Fibroblast of mammary gland (primary cell): ENCODE data around the gene CACNA2D3.

Source experiments
- DNase-seq: peaks from one replicate; pipeline ENCODE4 v3.0.0-alpha.2; 2010; ENCODE audit warnings: low read depth
- H3K4me3 ChIP-seq: 2 replicates; pipeline ENCODE4 v1.5.1; 2011; ENCODE audit warnings: low read depth, mild to moderate bottlenecking, low read length, moderate library complexity; ENCODE audit not compliant: control insufficient read depth
- TF ChIP-seq, protein P1 (sequence below): conservative IDR thresholded peaks from 2 replicates; pipeline ENCODE4 v1.5.1; 2011; ENCODE audit warnings: low read depth, low read length, inconsistent platforms; ENCODE audit not compliant: control insufficient read depth, insufficient read depth

The CACNA2D3 gene

DNA sequence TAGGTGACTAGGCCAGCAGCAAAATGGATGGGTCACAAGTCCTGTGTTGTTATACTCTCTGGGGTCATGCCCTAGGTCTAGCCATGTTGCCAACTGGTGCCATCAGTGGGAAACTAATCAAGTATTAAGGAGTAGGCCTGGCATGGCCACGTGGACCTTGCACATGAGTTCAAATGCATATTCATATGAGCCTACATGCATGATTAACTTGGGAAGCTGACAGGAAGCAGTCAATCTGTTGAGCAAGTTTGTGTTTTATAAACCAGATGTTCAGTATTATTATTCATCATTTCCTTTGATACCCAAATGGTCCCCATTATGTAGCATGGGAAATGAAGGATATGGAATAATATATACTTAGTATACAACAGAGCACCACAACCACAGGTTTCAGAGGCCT, 710.5 kb downstream of the CACNA2D3 start:
- TF ChIP-seq, protein P1, sequence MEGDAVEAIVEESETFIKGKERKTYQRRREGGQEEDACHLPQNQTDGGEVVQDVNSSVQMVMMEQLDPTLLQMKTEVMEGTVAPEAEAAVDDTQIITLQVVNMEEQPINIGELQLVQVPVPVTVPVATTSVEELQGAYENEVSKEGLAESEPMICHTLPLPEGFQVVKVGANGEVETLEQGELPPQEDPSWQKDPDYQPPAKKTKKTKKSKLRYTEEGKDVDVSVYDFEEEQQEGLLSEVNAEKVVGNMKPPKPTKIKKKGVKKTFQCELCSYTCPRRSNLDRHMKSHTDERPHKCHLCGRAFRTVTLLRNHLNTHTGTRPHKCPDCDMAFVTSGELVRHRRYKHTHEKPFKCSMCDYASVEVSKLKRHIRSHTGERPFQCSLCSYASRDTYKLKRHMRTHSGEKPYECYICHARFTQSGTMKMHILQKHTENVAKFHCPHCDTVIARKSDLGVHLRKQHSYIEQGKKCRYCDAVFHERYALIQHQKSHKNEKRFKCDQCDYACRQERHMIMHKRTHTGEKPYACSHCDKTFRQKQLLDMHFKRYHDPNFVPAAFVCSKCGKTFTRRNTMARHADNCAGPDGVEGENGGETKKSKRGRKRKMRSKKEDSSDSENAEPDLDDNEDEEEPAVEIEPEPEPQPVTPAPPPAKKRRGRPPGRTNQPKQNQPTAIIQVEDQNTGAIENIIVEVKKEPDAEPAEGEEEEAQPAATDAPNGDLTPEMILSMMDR, result no peak
- H3K4me3 ChIP-seq, result no peak overlapping the region
- DNase-seq, result no peak

DNA sequence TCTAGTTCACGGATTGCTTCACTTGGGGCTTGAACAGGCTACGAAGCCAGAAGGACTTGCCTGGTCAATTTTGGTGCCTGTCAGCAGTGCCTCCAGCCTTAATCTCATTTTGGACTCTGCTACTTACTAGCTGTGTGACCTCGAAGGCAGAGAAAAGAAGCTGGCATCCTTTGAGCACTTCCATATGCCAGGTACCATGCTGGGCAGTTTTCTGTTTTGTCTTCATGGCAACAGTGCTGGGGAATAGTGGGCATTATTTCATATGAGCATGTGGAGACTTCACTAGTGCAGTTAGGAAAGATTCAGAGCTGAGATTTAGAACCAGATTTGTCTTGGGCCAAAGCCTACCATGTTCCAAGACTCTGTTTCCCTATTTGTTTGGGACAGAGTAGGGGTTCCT, 713.3 kb downstream of the CACNA2D3 start:
- TF ChIP-seq, protein P1, result no peak
- DNase-seq, result no peak
- H3K4me3 ChIP-seq, result no peak overlapping the region

DNA sequence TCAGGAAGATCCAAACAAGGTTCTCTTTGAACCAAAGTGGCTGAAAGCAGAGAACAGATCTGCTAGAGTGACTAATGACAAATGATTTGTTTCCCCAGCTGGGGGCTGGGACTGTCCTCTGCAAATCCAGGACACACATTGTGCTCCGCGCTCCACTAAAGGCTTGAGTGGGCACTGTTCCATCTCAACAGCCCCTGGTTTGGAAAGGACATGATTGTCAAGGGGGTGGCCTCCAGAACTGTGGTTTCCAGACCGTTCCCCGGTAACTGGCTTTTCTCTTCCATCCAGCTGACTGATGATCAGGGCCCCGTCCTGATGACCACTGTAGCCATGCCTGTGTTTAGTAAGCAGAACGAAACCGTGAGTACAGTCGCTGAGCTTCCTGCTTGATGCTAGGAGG, 714.5 kb downstream of the CACNA2D3 start:
- TF ChIP-seq, protein P1, result no peak
- DNase-seq, result no peak

DNA sequence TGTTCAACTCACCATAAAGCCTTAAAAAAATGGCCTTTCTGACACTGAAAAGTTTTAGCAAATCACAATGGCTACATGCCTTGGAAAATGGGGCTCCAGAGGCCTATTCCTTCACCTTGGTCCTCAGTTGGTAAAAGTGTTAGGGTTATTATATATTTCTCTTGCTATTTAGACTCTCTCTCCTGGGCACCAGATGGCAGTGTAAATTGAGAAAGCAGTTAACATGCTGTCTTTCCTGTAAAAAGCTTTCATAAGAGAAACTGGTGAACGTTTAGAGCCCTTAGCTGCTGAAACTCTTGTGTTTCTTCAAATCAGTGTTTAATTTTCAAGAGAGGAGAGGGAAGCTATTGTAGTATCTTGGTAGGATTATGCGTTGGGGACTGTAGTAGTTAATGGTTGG, 715.6 kb downstream of the CACNA2D3 start:
- peak; percentile 32 for DNase-seq
- no peak overlapping the region for H3K4me3 ChIP-seq
- TF ChIP-seq, protein P1, result peak; percentile 23

More for the DNA sequence above, 714.5 kb downstream of the CACNA2D3 start:
- H3K4me3 ChIP-seq, result no peak overlapping the region

DNA sequence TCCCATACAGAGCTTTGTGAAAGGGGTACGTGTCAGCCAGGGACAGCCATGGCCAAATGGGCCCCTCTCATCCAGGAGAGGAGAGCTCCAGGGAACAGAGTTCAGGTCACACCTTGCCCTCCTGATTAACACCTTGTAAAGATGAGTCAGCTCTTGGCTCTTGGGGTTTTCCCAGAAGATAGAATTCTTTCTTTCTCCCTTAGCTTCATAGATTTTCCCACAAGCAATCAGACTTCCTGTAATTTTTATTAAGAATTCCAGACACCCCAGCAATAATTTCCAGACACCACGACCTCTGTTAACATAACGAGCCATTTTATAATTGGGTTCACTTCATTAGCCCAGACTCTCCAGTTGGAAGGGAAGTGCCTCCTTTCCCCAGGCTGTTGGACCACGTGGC, 719.1 kb downstream of the CACNA2D3 start:
- H3K4me3 ChIP-seq, result no peak overlapping the region
- TF ChIP-seq, protein P1, result no peak
- DNase-seq, result no peak

DNA sequence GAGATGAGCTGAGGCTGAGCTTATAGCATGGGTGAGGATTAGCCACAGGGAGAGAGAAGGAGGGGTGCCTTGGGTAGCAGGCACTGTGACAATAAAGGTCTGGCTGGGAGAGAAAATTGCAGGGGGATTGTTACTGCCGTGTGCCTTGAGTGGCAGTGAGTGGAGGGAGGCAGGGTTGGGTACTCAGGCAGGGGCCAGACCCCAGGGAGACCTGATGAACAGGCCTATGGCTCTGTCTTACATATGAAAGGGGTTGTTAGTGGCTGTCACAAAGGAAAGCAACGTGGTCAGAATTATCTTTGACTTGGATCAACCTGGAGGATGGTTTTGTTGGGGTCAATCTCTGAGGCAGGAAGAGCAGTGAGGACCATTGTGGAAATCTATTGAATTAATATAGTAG, 721.0 kb downstream of the CACNA2D3 start:
- H3K4me3 ChIP-seq, result no peak overlapping the region
- DNase-seq, result no peak
- TF ChIP-seq, protein P1, result no peak

DNA sequence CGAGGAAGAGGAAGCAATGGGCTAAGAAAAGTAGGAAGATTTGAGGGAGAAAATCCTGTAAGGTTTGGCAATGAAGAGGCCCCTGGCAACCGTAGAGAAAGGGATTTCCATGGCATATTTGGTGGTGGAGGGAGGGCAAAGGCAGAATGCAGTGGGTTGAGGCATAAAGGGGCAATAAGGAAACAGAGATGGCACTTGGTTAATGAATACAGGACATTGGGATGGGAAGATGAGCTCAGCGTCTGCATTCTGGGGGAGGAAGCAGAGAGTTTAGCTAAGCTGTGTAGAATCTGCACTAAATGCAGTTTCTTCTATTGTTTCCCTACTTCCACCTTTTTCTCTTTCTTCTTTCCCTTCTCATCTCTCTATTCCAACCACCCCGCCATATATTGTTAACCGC, 721.9 kb downstream of the CACNA2D3 start:
- no peak for DNase-seq
- TF ChIP-seq, protein P1, result no peak
- H3K4me3 ChIP-seq, result no peak overlapping the region
